WTC11 (cell line): ENCODE results near the gene APPL1. TPM values are rescaled to one million over a fixed set of nuclear protein-coding genes. Genes with fewer than 3 reads are reported as not detected.

Experiments used
- AFF4 ChIP-seq: sonication (generic); formaldehyde crosslinking; IDR thresholded peaks from 2 replicates; pipeline ENCODE4 v1.8.1; 2023; ENCODE audit warnings: mild to moderate bottlenecking, missing genetic modification reagents, borderline replicate concordance
- AR ChIP-seq: fragments of 250-450 bp; sonication (Bioruptor Pico); IDR thresholded peaks from 2 replicates; pipeline ENCODE4 v1.9.0; 2021; ENCODE audit warnings: mild to moderate bottlenecking
- ARID4B ChIP-seq: sonication (generic); formaldehyde crosslinking; IDR thresholded peaks from 2 replicates; pipeline ENCODE4 v1.8.0; 2023; ENCODE audit warnings: missing genetic modification reagents, mild to moderate bottlenecking, borderline replicate concordance
- CDX4 ChIP-seq: fragments of 250-450 bp; sonication (Bioruptor Pico); IDR thresholded peaks from 2 replicates; pipeline ENCODE4 v1.9.0; 2021; ENCODE audit warnings: moderate library complexity, mild to moderate bottlenecking, inconsistent platforms, borderline replicate concordance
- ELF4 ChIP-seq: sonication (generic); formaldehyde crosslinking; IDR thresholded peaks from 2 replicates; pipeline ENCODE4 v1.8.1; 2022; ENCODE audit warnings: low read depth, mild to moderate bottlenecking, moderate library complexity, missing genetic modification reagents
- ERG ChIP-seq: fragments of 250-450 bp; sonication (Bioruptor Pico); IDR thresholded peaks from 2 replicates; pipeline ENCODE4 v1.8.0; 2021; ENCODE audit warnings: mild to moderate bottlenecking
- ESRRA ChIP-seq: sonication (generic); formaldehyde crosslinking; IDR thresholded peaks from 2 replicates; pipeline ENCODE4 v1.8.1; 2022; ENCODE audit warnings: mild to moderate bottlenecking, missing genetic modification reagents, borderline replicate concordance
- FOXJ3 ChIP-seq: sonication (generic); formaldehyde crosslinking; IDR thresholded peaks from 2 replicates; pipeline ENCODE4 v1.9.0; 2021; ENCODE audit warnings: missing genetic modification reagents, mild to moderate bottlenecking, borderline replicate concordance
- IRF1 ChIP-seq: sonication (generic); formaldehyde crosslinking; IDR thresholded peaks from 2 replicates; pipeline ENCODE4 v1.8.0; 2023; ENCODE audit warnings: missing genetic modification reagents
- JUN ChIP-seq: sonication (generic); formaldehyde crosslinking; IDR thresholded peaks from 2 replicates; pipeline ENCODE4 v1.8.0; 2023; ENCODE audit warnings: mild to moderate bottlenecking, missing genetic modification reagents
- MLX ChIP-seq: sonication (generic); formaldehyde crosslinking; IDR thresholded peaks from 2 replicates; pipeline ENCODE4 v1.8.1; 2023; ENCODE audit warnings: mild to moderate bottlenecking, missing genetic modification reagents, moderate library complexity
- NFATC4 ChIP-seq: fragments of 250-450 bp; sonication (Bioruptor Pico); IDR thresholded peaks from 2 replicates; pipeline ENCODE4 v1.9.0; 2021; ENCODE audit warnings: mild to moderate bottlenecking
- PRRX2 ChIP-seq: fragments of 250-450 bp; sonication (Bioruptor Pico); IDR thresholded peaks from 2 replicates; pipeline ENCODE4 v1.8.0; 2021; ENCODE audit warnings: mild to moderate bottlenecking
- SP1 ChIP-seq: sonication (generic); formaldehyde crosslinking; conservative IDR thresholded peaks from 2 replicates; pipeline ENCODE4 v1.8.1; 2022; ENCODE audit warnings: missing genetic modification reagents
- TCF7 ChIP-seq: sonication (generic); formaldehyde crosslinking; IDR thresholded peaks from 2 replicates; pipeline ENCODE4 v1.8.0; 2022; ENCODE audit warnings: mild to moderate bottlenecking, low read depth, missing genetic modification reagents, moderate library complexity
- TP53 ChIP-seq: sonication (generic); formaldehyde crosslinking; IDR thresholded peaks from 2 replicates; pipeline ENCODE4 v1.8.1; 2023; ENCODE audit warnings: mild to moderate bottlenecking, missing genetic modification reagents
- ZMAT4 ChIP-seq: fragments of 250-450 bp; sonication (Bioruptor Pico); IDR thresholded peaks from 2 replicates; pipeline ENCODE4 v1.9.0; 2021; ENCODE audit warnings: mild to moderate bottlenecking
- ZNF121 ChIP-seq: sonication (generic); formaldehyde crosslinking; IDR thresholded peaks from 2 replicates; pipeline ENCODE4 v1.8.0; 2023; ENCODE audit warnings: missing genetic modification reagents
- ZNF263 ChIP-seq: sonication (generic); formaldehyde crosslinking; IDR thresholded peaks from 2 replicates; pipeline ENCODE4 v1.8.1; 2022; ENCODE audit warnings: low read depth, mild to moderate bottlenecking, moderate library complexity, missing genetic modification reagents
- ZNF423 ChIP-seq: fragments of 250-450 bp; sonication (Bioruptor Pico); IDR thresholded peaks from 2 replicates; pipeline ENCODE4 v2.1.2; 2022; ENCODE audit warnings: mild to moderate bottlenecking, moderate library complexity
- ZNF425 ChIP-seq: fragments of 250-450 bp; sonication (Bioruptor Pico); conservative IDR thresholded peaks from 2 replicates; pipeline ENCODE4 v1.9.0; 2021; ENCODE audit warnings: mild to moderate bottlenecking
- total RNA-seq: library from RNA; stranded (reverse); gene quantifications from 3 replicates; pipeline ENCODE4 v1.2.3, GENCODE V29; 2021

APPL1 gene
- total RNA-seq, 1 experiment from 2014 or later = 35.8 TPM

- TF ChIP-seq MLX (CRISPR knock-in tag) (no peak), IRF1 (CRISPR knock-in tag) (peak; percentile 24; the same call in 1 of the 2 replicates), TP53 (CRISPR knock-in tag) (peak; percentile 82; the same call in 1 of the 2 replicates), ZNF423 (CRISPR knock-in tag) (no peak), CDX4 (no peak), ERG (CRISPR knock-in tag) (no peak), ZNF425 (CRISPR knock-in tag) (no peak), NFATC4 (CRISPR knock-in tag) (no peak), AR (no peak), ELF4 (CRISPR knock-in tag) (0 out of 2 replicates have a peak, but pooled peaks have one; percentile 75), ESRRA (CRISPR knock-in tag) (peak; percentile 64), JUN (CRISPR knock-in tag) (no peak), PRRX2 (CRISPR knock-in tag) (no peak), FOXJ3 (CRISPR knock-in tag) (no peak), SP1 (CRISPR knock-in tag) (peak; percentile 92), ZNF263 (CRISPR knock-in tag) (no peak), AFF4 (CRISPR knock-in tag) (peak; percentile 70; the same call in 1 of the 2 replicates), TCF7 (no peak), ARID4B (CRISPR knock-in tag) (0 out of 2 replicates have a peak, but pooled peaks have one; percentile 35), ZNF121 (CRISPR knock-in tag) (no peak), ZMAT4 (CRISPR knock-in tag) (no peak)
These were observed at the start of gene APPL1 (continued) for GRCh38 chr3:57227204-57227929.
